WERI-Rb-1 (cell line): ENCODE data around the gene CDV3.
A peak's percentile ranks its signal among the peaks of the same experiment; 100 is the strongest.
"Not testable (repeated sequence)": the region's sequence is repeated elsewhere in the genome, so short reads cannot be mapped to it uniquely, and the experiment has no call there.

Source experiments
- DNase-seq: peaks from one replicate; pipeline ENCODE4 v3.0.0-alpha.2; 2020
- H3K27ac ChIP-seq: fragments of 250-450 bp; sonication (Bioruptor Pico); 2 replicates; pipeline ENCODE4 v1.5.1; 2020; ENCODE audit warnings: mild to moderate bottlenecking, moderate library complexity
- H3K27me3 ChIP-seq: fragments of 250-450 bp; sonication (Bioruptor Pico); 2 replicates; pipeline ENCODE4 v1.5.1; 2021; ENCODE audit warnings: mild to moderate bottlenecking, low read depth, moderate library complexity; ENCODE audit not compliant: insufficient read depth, severe bottlenecking
- H3K36me3 ChIP-seq: fragments of 250-450 bp; sonication (Bioruptor Pico); 2 replicates; pipeline ENCODE4 v1.5.1; 2020; ENCODE audit warnings: mild to moderate bottlenecking, moderate library complexity
- H3K4me3 ChIP-seq: 2 replicates; pipeline ENCODE4 v1.5.1; 2011; ENCODE audit warnings: low read depth, mild to moderate bottlenecking, control low read depth, low read length
- H3K9me3 ChIP-seq: fragments of 250-450 bp; sonication (Bioruptor Pico); 2 replicates; pipeline ENCODE4 v1.5.1; 2021; ENCODE audit warnings: mild to moderate bottlenecking, moderate library complexity; ENCODE audit not compliant: severe bottlenecking
- TF ChIP-seq, protein P1 (sequence below): IDR thresholded peaks from 2 replicates; pipeline ENCODE4 v1.5.1; 2011; ENCODE audit warnings: low read depth, mild to moderate bottlenecking, control low read depth, inconsistent platforms, low read length

Gene CDV3

DNA sequence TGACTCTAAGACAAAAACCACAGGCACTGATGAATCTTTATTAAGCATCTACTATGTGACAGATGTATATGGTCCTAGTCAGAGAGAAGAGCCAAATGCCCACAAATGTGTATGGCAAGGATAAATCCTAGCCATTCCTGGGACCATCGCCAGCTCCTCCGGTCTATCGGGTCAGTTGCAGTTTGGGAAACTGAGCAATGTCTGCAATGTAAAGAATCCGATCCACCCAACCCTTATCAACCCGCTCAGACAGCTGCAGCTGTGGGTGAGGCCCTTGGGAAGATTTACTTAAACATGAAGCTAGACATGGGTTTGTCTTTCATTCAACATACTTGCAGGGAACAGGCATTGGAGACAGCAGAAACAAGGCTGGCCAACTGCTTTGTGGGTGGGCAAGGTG lies 40.5 kb upstream of the CDV3 start:
- H3K9me3 ChIP-seq: no peaks in the 10 kb centered on the region
- H3K27ac ChIP-seq: no peak overlapping the region
- no peak overlapping the region for H3K4me3 ChIP-seq
- no peak for DNase-seq
- H3K27me3 ChIP-seq: no peaks in the 10 kb centered on the region
- TF ChIP-seq, protein P1, sequence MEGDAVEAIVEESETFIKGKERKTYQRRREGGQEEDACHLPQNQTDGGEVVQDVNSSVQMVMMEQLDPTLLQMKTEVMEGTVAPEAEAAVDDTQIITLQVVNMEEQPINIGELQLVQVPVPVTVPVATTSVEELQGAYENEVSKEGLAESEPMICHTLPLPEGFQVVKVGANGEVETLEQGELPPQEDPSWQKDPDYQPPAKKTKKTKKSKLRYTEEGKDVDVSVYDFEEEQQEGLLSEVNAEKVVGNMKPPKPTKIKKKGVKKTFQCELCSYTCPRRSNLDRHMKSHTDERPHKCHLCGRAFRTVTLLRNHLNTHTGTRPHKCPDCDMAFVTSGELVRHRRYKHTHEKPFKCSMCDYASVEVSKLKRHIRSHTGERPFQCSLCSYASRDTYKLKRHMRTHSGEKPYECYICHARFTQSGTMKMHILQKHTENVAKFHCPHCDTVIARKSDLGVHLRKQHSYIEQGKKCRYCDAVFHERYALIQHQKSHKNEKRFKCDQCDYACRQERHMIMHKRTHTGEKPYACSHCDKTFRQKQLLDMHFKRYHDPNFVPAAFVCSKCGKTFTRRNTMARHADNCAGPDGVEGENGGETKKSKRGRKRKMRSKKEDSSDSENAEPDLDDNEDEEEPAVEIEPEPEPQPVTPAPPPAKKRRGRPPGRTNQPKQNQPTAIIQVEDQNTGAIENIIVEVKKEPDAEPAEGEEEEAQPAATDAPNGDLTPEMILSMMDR: no peak
- H3K36me3 ChIP-seq: no peaks in the 10 kb centered on the region

DNA sequence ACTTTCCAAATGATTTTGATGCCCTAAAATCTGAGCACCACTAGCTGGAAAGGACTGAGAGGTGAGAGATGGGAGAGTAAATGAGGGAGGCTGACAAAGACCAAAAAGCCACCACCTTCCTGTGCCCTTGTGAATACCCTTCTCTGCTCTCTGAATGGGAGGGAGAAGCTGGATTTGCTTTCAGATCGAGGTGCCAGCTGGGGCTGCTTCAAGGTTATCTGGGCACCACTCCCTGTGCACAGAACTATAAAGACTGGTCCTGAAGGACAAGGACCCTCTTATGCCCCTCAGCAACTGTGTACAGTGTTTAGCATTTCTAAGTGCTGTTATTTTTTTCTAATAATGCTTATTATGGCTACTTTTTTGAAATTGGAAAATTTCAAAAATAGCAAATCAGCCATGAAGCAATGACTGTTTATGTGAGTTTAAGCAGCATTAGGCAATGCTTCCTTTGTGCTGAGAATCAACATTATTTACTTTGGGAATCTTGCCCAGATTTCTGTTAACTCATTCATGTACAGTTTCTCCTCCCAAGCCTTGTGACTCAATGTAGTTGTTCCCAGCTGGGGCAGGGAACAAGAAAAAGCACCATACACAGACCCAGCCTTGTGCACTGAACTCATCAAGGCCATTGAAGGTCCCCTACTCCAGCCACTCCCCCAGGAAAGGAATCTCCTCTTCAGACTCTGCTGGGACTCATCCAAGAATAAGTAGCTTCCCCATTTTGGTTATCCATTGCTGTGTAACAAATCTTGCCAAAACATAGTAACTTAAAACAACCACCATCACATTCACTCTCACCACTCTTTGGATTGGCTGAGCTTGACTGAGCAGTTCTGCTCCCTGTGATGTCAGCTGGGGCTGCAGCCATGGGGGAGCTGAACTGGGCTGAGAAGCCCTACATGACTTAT lies 37.3 kb upstream of the CDV3 start:
- no peaks in the 10 kb centered on the region for H3K9me3 ChIP-seq
- no peak for DNase-seq
- no peak overlapping the region for H3K4me3 ChIP-seq
- H3K27me3 ChIP-seq: no peaks in the 10 kb centered on the region
- H3K27ac ChIP-seq: no peak overlapping the region
- no peaks in the 10 kb centered on the region for H3K36me3 ChIP-seq
- TF ChIP-seq, protein P1: no peak

DNA sequence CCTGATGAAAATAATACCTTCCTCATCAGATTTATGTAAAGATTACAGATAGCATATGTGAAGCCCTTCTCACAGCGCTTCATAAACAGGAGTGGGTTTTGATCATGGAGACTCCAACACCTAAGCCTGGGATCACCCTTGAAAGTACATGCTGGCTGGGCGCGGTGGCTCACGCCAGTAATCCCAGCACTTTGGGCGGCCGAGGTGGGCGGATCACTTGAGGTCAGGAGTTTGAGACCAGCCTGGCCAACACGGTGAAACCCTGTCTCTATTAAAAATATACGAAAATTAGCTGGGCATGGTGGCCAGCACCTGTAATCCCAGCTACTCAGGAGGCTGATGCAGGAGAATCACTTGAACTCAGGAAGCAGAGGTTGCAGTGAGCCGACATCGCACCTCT lies 36.4 kb upstream of the CDV3 start:
- not testable (repeated sequence) for H3K9me3 ChIP-seq, H3K27ac ChIP-seq, H3K36me3 ChIP-seq, H3K4me3 ChIP-seq, DNase-seq, H3K27me3 ChIP-seq

DNA sequence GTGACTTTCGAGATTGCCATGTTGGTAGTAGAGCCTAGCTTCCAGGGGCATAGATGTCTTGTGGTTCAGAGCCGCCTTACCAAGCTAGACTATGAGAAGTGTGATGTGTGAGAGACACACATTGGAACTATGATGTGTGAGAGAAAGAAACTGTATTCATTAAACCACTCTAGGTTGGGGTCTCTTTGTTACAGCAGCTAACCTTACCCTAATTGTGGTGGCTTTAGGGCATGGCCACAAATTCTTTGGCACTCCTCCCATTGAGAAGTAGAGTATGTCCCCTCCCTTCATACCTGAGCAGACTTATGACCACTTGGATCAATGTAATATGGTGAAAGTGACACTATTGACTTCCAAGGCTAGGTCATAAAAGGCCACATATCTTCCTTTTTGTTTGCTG lies 35.3 kb upstream of the CDV3 start:
- no peak for DNase-seq

DNA sequence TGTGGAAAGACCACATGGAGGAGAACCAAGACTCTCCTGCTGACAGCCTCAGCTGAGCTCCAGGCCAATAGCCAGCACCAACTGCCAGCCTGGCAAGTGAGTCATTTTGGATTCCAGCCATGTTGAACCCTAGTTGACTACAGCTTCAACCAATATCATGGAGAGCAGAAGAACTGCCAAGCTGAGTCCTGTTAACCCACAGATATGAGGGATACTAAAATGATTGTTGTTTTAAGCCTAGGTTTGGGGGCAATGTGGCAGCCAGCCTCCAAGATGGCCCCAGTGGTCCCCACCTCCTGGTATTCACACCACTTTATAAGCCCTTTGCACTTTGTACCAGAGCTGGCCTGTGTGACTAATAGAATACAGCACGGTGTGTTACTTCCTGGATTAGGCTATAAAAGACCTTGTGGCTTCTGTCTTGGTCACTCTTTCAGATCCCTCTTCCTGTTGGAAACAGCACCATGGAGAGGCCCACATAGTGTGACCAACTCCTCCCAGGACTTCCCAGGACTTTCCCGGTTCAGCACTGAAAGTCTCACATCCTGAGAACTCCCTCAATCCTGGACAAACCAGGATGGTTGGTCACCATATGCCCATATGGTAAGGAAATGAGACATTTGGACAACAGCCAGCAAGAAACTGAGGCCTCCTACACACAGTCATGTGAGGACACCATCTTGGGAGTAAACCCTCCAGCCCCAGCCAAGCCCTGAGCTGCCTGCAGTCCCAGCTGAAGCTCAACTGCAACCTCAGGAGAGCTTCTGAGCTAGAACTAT lies 32.4 kb upstream of the CDV3 start:
- TF ChIP-seq, protein P1: no peak
- no peak overlapping the region for H3K27ac ChIP-seq
- peak; percentile 20 for DNase-seq
- no peaks in the 10 kb centered on the region for H3K36me3 ChIP-seq
- no peaks in the 10 kb centered on the region for H3K9me3 ChIP-seq
- H3K4me3 ChIP-seq: no peak overlapping the region
- H3K27me3 ChIP-seq: no peaks in the 10 kb centered on the region

More for the DNA sequence above, 35.3 kb upstream of the CDV3 start:
- no peak overlapping the region for H3K27ac ChIP-seq
- TF ChIP-seq, protein P1: no peak
- no peaks in the 10 kb centered on the region for H3K36me3 ChIP-seq
- H3K27me3 ChIP-seq: no peaks in the 10 kb centered on the region
- no peaks in the 10 kb centered on the region for H3K9me3 ChIP-seq
- H3K4me3 ChIP-seq: no peak overlapping the region

DNA sequence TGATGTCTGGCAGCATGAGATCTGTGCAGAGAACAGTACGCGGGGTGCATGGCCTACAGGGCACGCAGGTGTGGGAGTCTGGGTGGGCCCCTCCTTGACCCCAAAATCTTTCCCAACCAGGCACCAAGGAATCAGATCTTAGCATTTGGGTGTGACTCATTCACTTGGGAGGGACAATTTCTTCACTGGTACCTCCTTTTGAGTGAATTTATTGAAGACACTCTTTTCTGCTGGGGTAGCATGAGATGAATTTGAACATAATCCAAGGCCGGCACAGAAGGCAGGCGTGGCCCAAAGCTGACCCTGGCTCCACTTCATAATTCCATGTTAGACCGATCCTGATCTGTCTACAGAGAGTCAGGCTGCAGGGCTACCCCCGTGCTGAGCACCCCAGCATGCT lies 30.6 kb upstream of the CDV3 start:
- Histone ChIP-seq H3K27ac (no peak overlapping the region), H3K9me3 (no peaks in the 10 kb centered on the region), H3K36me3 (no peaks in the 10 kb centered on the region), H3K27me3 (no peaks in the 10 kb centered on the region), H3K4me3 (no peak overlapping the region)
- no peak for DNase-seq
- TF ChIP-seq, protein P1: no peak

DNA sequence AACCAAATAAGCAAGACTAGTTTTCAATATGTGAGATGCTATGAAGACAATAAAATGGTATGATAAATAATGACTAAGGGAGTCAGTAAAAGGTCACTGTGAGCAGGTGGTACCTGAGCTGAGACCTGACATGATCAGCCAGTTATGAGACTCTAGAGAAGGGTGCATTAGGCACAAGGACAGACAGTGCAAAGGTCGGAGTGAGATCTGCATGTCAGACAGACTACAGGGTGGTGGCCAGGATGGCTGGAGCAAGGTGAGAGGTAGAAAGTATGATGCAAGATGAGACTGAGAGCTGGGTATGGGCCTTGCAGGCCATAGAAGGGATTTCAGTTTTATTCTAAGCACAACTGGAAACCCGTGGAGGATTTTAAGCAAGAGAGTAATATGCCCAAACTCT lies 28.5 kb upstream of the CDV3 start:
- not testable (repeated sequence) for H3K27me3 ChIP-seq, DNase-seq, H3K36me3 ChIP-seq, H3K9me3 ChIP-seq, H3K27ac ChIP-seq, H3K4me3 ChIP-seq
